Upper lobe of left lung (tissue), 6 donors: Measurements from ENCODE around the gene U2AF1L4. TPM values are rescaled to one million over a fixed set of nuclear protein-coding genes. Genes with fewer than 3 reads are reported as not detected.
A peak's percentile ranks its signal among the peaks of the same experiment; 100 is the strongest.

Experiments used
- ATAC-seq, 2 donors: fragments of 200-7000 bp; cut with Tn5 transposase; one replicate each; pipeline ENCODE4 v1.9.1; 2022; ENCODE audit warnings: mild to moderate bottlenecking in 2 of 2, moderate library complexity in 2 of 2; ENCODE audit not compliant: low FRiP score in 2 of 2
- DNase-seq, 2 donors: peaks; one replicate each; pipeline ENCODE4 v3.0.0-alpha.2; 2019 to 2020
- H3K27ac ChIP-seq, 4 donors: fragments of 200-600 bp; sonication (generic); one replicate each; pipeline ENCODE4 v1.5.1; 2016 to 2019
- H3K27me3 ChIP-seq, 4 donors: fragments of 200-600 bp; sonication (generic); one replicate each; pipeline ENCODE4 v1.5.1; 2017 to 2019
- H3K36me3 ChIP-seq, 4 donors: fragments of 200-600 bp; sonication (generic); one replicate each; pipeline ENCODE4 v1.5.1; 2016 to 2019
- H3K4me1 ChIP-seq, 4 donors: fragments of 200-600 bp; sonication (generic); one replicate each; pipeline ENCODE4 v1.5.1; 2018 to 2019
- H3K4me3 ChIP-seq, 4 donors: fragments of 200-600 bp; sonication (generic); one replicate each; pipeline ENCODE4 v1.5.1; 2017 to 2019; ENCODE audit warnings: mild to moderate bottlenecking in 2 of 4, moderate library complexity in 1 of 4
- H3K9me3 ChIP-seq, 4 donors: fragments of 200-600 bp; sonication (generic); one replicate each; pipeline ENCODE4 v1.5.1; 2018 to 2019
- CTCF ChIP-seq, 6 experiments: fragments of 450-650 bp in 4 of 6; fragments of 200-600 bp in 2 of 6; sonication (generic) in 2 of 6; IDR thresholded peaks; one replicate each; pipeline ENCODE4 v1.5.1; 2016 to 2019; ENCODE audit warnings: antibody characterized with exemption in 6 of 6
- EP300 ChIP-seq, 4 donors: sonication (generic); formaldehyde crosslinking; IDR thresholded peaks; one replicate each; pipeline ENCODE4 v1.5.1; 2017; ENCODE audit warnings: antibody characterized with exemption in 4 of 4, control low read depth in 2 of 4
- POLR2A ChIP-seq, 4 donors: fragments of 450-650 bp; IDR thresholded peaks; one replicate each; pipeline ENCODE4 v1.5.1; 2016 to 2017; ENCODE audit warnings: antibody characterized with exemption in 4 of 4, mild to moderate bottlenecking in 2 of 4
- POLR2AphosphoS5 ChIP-seq, 2 donors: sonication (generic); formaldehyde crosslinking; IDR thresholded peaks; one replicate each; pipeline ENCODE4 v1.5.1; 2017; ENCODE audit warnings: antibody characterized with exemption in 2 of 2
- WGBS, 2 donors: methylation state at CpG; one replicate each; pipeline ENCODE4 v1.1.5; 2017 to 2018; 5-methylcytosine and 5-hydroxymethylcytosine counted together
- total RNA-seq, 6 donors: library from RNA; depleted of rRNA in 4 of 6; stranded (reverse); fragments of >200 nt in 4 of 6; gene quantifications; one replicate each; pipeline versions ENCODE4 v1.1.0 to v1.2.1, GENCODE V29; 2016 to 2021
- donor health status: DM: no; HTN: no; CAD: no; lungs with moderate emphysema.
- donor health status: DM: no; HTN: yes; CAD: no; lungs with severe emphysema.

Gene U2AF1L4
- total RNA-seq, 6 donors from 2014 or later: 8.5 to 157 (median 22.0) TPM

GRCh38 chr19:35738021-35738886 is 7.0 kb downstream of the U2AF1L4 start:
- peak overlapping the region in 1 of 4 donors; percentile 8 for H3K27ac ChIP-seq
- ATAC-seq: no peak
- H3K27me3 ChIP-seq: no peaks in the 10 kb centered on the region
- no peak for TF ChIP-seq POLR2A (IDR thresholded peaks at IDR 0.05)
- no peak overlapping the region for H3K4me3 ChIP-seq
- peaks cover 12 to 33% (median 24%) of the 10 kb centered on the region in 4 donors for H3K4me1 ChIP-seq
- no peaks in the 10 kb centered on the region for H3K9me3 ChIP-seq
- DNase-seq: peak in 1 of 2 donors; percentile 77
- peaks cover 10 to 59% (median 47%) of the 10 kb centered on the region in 4 donors for H3K36me3 ChIP-seq
- WGBS, 2 donors: 92 to 94% methylated on average over 28 to 37 of the region's 37 CpGs

GRCh38 chr19:35736913-35737886 is 8.0 kb downstream of the U2AF1L4 start:
- peaks cover 13 to 70% (median 58%) of the 10 kb centered on the region in 4 donors for H3K36me3 ChIP-seq

GRCh38 chr19:35734889-35735288 is 10.3 kb downstream of the U2AF1L4 start:
- H3K27me3 ChIP-seq: no peaks in the 10 kb centered on the region
- no peak overlapping the region for H3K27ac ChIP-seq
- no peak for TF ChIP-seq POLR2A (IDR thresholded peaks at IDR 0.05)
- no peak for TF ChIP-seq EP300 (IDR thresholded peaks at IDR 0.05)
- no peak for TF ChIP-seq CTCF (IDR thresholded peaks at IDR 0.05)
- TF ChIP-seq POLR2AphosphoS5 (IDR thresholded peaks at IDR 0.05): no peak
- no peak for DNase-seq
- H3K36me3 ChIP-seq: peaks cover 26 to 93% (median 81%) of the 10 kb centered on the region in 4 donors
- no peaks in the 10 kb centered on the region for H3K9me3 ChIP-seq
- H3K4me3 ChIP-seq: no peak overlapping the region
- ATAC-seq: no peak
- WGBS, 2 donors: 91 to 94% methylated on average over 5 of the region's 5 CpGs
- peaks cover 3 to 11% (median 9%) of the 10 kb centered on the region in 4 donors for H3K4me1 ChIP-seq

More at GRCh38 chr19:35736913-35737886, 8.0 kb downstream of the U2AF1L4 start:
- WGBS, 2 donors: 86 to 91% methylated on average over 16 to 22 of the region's 22 CpGs
- no peaks in the 10 kb centered on the region for H3K9me3 ChIP-seq
- H3K4me3 ChIP-seq: no peak overlapping the region
- DNase-seq: no peak
- no peak overlapping the region for H3K27ac ChIP-seq
- peaks cover 12 to 28% (median 20%) of the 10 kb centered on the region in 4 donors for H3K4me1 ChIP-seq
- no peak for ATAC-seq
- TF ChIP-seq POLR2AphosphoS5 (IDR thresholded peaks at IDR 0.05) (no peak), POLR2A (IDR thresholded peaks at IDR 0.05) (no peak), EP300 (IDR thresholded peaks at IDR 0.05) (no peak), CTCF (IDR thresholded peaks at IDR 0.05) (no peak)
- no peaks in the 10 kb centered on the region for H3K27me3 ChIP-seq

- TF ChIP-seq POLR2AphosphoS5 (IDR thresholded peaks at IDR 0.05) (no peak), POLR2A (IDR thresholded peaks at IDR 0.05) (no peak), EP300 (IDR thresholded peaks at IDR 0.05) (no peak), CTCF (IDR thresholded peaks at IDR 0.05) (no peak)
- Histone ChIP-seq H3K36me3 (peaks cover 31 to 99% (median 87%) of the 10 kb centered on the region in 4 donors), H3K27me3 (no peaks in the 10 kb centered on the region), H3K27ac (no peak overlapping the region), H3K9me3 (no peaks in the 10 kb centered on the region), H3K4me3 (no peak overlapping the region), H3K4me1 (peaks cover 0 to 5% (median 3%) of the 10 kb centered on the region in 4 donors)
- ATAC-seq (no peak), DNase-seq (no peak)
- 93 to 96% methylated on average over 8 of the region's 8 CpGs for WGBS, 2 donors
These were observed 10.9 kb downstream of the U2AF1L4 start for GRCh38 chr19:35734273-35734672.
